ENCODE measurements around the gene PHC2. TPM values are rescaled to one million over a fixed set of nuclear protein-coding genes. Genes with fewer than 3 reads are reported as not detected.
A peak's percentile ranks its signal among the peaks of the same experiment; 100 is the strongest.

The PHC2 gene
- total RNA-seq, 1 experiment from 2014 or later = 61.7 TPM

DNA sequence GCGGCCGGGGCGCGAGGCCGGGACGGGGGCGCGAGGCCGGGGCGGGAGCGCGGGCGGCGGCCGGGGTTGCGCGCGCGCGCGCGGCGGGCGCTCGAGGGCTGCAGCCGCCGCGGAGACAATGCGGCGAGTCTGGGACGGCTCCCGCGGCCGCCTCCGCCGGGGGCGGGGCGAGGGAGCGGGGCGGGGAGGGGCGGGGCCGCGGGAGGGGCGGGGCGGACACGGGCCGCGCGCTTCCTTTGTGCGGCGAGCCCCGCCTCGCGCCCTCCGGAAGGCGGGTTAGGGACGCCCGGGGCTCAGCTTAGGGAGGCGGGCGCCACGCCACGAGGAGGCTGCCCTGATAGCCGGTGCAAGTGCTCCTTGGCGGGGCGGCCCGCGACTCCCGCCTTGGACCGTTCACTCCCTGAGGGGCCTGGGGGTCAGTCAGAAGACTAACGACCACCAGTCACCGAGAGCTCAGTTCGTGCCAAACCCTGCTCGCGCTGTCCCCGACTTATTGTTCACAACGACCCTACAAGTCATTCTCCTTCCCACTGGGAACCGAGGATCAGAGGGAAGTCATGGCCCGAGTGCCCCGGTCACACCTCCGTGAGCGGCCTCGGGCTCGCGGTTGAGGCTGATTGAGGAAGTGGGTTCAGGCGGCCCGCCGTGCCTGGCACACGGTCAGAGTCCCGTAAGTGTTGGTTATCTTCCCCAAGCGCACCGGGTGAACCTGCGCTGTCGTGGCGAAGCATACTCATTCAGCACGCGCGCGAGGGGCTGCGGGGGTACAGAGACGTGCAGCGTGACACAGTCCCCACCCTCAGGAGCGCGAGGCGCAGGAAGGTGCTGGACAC is 80.9 kb downstream of the PHC2 start:
- peak; percentile 75 for DNase-seq (ENCODE audit: low read depth, low spot score)
- in situ Hi-C loops (cut with HindIII; ENCODE audit: low pct_unique_long_range_greater_than_20kb, low sequenced_read_pairs) = no loop called here

DNA sequence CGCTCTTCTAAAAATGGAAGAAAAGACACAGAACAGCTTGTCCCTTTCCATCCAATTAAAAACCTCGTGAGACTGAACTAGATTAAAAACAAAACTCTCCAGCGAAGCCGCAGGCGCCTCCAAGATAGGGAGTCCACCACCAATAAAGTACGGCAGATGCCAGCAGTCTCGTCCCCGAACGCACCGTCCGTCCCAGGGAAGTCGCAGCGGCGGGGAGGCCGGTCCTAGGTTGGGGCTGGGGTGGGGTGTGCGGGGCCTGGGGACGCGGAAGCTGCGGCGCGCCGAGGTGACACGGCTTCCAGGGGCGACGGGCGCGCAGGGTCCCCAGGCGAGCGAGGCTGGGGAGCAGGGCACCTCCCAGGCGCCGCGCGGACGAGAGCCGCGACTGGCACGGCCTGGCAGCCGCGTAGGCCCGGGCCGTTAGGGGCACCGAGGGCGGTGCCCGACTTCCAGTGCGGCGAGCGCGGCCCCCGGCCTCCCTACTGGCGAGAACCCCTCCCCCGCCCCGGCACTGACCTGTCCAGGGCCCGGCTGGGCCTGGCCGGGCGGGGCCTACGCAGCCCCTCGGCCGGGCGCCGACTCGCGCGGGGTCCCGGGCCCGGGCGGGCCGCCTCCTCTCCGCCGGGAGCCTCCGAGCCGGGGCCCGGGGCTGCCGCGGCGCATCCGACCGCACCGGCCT is 81.7 kb downstream of the PHC2 start:
- peak; percentile 38 for DNase-seq (ENCODE audit: low read depth, low spot score)
- in situ Hi-C loops (cut with HindIII; ENCODE audit: low pct_unique_long_range_greater_than_20kb, low sequenced_read_pairs) = no loop called here

DNA sequence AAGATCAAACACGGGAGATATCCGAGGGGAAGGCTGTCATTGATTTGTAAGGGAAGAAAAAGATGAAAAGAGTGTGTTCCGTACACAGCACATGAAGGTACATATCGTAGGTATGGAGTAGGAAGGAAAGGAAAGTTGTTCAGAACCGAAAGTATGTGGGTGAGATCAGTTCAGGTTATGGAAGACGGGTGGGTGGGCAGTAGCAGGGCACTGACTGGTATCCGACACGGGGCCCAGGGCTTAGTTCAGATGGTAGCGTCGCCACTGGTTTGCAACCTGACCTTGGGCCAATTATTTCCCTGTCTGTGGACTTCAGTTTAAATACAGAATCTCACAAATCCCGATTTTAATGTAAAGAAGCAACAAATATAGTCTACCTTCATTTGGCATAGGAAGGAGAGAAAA is 82.2 kb downstream of the PHC2 start:
- no peak for DNase-seq (ENCODE audit: low read depth, low spot score)
- in situ Hi-C loops (cut with HindIII; ENCODE audit: low pct_unique_long_range_greater_than_20kb, low sequenced_read_pairs) = no loop called here

DNA sequence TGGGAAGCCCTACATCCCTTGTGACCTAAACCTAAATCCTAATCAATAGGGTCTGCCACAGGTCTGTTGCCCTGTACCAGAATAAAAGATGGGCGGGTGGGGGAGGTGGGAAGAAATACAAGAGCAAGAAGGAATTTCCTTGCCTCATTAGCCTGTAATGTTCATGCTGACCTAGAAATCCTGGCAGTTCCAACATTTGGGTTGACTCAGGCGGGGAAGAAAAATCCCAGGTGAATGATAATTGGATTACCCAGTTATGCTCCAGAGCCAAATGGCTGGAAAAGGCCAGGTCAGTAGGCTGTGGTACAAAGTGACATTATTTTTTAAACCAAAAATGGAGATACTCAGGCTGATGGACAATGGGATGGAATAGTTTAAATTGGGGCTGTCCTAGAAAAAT is 82.7 kb downstream of the PHC2 start:
- in situ Hi-C loops (cut with HindIII; ENCODE audit: low pct_unique_long_range_greater_than_20kb, low sequenced_read_pairs) = no loop called here
- DNase-seq (ENCODE audit: low read depth, low spot score) = no peak

DNA sequence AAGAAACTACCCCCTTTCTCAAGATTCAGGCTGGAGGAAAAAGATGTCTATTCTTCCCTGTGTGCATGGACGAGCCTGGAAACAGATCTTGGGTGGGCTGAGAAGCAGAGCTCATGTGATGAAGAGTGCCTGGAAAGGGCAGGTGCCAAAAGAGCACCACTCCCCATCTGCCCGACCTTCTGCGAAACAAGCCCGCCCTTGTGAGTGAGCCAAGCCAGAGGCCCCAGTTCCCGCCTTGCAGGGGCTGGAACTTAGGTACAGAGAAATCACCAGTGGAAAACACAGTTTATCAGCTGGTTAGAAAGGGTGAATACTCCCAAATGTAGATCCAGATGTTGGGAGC is 83.3 kb downstream of the PHC2 start:
- peak; percentile 44 for DNase-seq (ENCODE audit: low read depth, low spot score)
- in situ Hi-C loops (cut with HindIII; ENCODE audit: low pct_unique_long_range_greater_than_20kb, low sequenced_read_pairs) = no loop called here

DNA sequence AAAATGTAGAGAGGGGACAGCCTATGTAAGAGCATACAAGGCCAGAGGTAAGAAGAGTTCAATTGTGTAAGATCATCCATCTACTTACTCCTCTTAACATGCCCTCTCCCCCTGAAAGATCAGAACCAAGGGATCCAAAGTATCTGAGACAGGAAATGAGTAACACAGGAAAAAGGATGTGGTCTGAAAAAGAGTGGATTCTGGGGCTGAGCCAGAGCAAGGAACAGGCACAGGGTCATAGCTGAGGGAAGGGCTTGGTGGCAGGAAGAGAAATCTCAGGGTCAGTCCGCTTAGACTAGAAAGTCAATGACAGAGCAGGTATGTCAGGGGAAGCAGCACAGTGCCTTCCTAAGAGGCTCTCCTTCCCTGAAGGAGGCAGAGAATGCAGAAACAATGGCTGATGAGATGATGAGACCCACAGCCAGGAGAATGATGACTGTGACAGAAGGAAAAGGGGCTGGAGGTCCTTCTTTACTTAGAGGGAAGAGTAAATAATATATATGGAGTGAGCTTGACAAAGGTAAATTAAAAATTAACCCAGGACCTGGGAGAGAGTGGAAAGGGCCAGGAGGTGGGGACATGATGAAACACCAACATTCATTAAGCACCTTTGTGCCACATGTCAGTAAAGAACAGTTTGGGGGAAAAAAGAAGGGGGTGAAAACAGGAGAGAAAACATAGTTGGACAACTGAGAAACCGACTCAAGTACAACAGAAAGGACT is 83.8 kb downstream of the PHC2 start:
- peak; percentile 69 for DNase-seq (ENCODE audit: low read depth, low spot score)
- in situ Hi-C loops (cut with HindIII; ENCODE audit: low pct_unique_long_range_greater_than_20kb, low sequenced_read_pairs) = no loop called here

DNA sequence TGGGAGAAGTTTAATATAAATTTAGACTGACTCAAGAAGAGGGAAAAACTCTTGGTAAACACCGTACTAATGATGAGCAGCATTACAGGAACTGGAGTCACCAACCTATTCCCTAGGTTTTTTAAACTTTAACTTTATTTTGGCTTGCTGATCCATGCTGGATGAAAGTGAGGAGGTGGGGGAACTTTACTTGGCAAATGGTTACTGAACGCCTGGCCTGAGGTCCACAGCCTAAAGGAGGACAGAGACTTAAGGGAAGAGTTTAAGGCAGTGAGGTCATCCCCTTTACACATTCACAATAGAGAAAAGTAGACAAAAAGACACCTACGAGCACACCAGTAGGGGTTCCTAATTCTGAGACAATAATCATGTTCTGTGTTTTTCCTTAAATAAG is 84.4 kb downstream of the PHC2 start:
- no peak for DNase-seq (ENCODE audit: low read depth, low spot score)
- in situ Hi-C loops (cut with HindIII; ENCODE audit: low pct_unique_long_range_greater_than_20kb, low sequenced_read_pairs) = no loop called here

DNA sequence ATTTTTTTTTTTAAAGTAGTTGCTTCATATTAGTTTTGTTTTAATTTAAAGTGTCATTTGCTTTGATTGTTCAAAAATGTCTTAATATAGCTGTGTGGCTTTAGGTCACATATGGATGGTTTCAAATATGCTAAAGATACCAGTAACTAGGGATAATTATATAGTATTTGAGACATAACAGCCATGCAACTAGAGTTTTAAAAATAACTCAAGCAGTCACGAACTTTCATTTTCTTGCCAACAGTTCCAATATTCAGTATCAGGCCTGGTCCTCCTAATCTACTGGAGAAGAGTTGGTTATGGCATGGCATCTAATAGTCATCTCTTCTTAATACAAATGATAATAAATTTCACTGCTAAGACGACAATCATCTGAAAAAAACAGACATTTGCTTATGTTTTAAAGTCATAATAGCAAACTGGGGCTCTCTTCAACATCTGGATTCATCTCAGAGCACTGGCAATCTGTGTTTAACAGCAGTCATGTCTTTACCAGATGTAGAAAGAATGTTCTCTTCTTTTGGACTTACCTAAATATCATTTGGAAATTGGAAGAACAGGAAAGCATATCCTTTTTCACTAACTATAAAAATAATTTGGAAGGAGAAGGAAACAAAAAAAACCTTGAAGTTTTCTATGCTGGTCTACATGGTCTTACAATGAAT is 85.9 kb downstream of the PHC2 start:
- in situ Hi-C loops (cut with HindIII; ENCODE audit: low pct_unique_long_range_greater_than_20kb, low sequenced_read_pairs) = no loop called here
- DNase-seq (ENCODE audit: low read depth, low spot score) = no peak

DNA sequence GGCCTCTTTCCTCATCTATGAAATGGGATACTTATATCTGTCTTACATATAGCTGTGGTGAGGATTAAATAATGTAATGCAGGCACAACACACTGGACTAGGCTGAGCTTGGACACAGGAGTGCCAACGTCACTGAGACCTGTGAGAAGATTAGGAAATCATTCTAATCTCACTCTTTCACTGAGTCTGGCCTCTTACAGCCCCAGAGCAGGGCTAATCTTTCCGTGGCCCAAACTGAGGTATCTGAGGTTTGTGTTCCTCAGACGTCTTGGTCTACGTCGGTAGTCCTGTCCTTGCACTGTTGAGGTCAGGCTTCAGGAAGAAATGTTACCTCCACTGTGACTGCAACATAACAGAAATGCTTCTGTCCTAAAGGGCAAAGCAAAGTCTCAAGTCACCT is 87.4 kb downstream of the PHC2 start:
- in situ Hi-C loops (cut with HindIII; ENCODE audit: low pct_unique_long_range_greater_than_20kb, low sequenced_read_pairs) = no loop called here
- DNase-seq (ENCODE audit: low read depth, low spot score) = no peak

DNA sequence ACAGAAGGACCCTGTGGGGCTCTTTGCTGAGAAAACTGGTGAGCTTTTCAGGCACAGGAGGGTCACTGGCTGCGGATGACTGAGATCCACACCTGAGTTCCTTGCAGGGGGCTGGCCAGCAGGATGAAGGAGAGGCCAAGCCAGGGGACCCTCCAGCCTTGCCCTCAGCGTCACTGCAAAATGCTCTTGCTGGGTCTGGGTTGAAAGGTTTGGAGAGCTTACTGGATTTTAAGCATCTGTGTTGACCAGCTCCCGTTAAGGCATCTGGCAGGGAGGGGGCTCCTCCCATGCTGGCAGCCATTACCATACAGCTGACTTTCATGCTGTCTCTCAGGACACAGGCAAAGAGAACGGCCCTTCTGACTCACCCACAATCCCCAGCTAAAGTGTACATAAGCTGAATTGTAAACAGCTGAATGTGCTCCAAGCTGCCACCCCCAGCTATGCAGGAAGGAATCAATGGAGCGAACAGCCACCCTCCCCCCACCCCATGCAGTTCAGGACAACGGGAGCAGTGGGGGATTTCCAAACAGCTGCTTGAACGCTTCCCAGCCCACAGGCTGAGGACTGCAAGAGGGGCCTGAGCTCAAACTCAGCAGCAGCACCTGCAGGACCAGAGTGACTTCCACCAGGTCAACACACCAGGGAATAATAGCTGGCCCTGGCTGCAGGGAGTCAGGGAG is 88.7 kb downstream of the PHC2 start:
- DNase-seq (ENCODE audit: low read depth, low spot score) = peak; percentile 30
- in situ Hi-C loops (cut with HindIII; ENCODE audit: low pct_unique_long_range_greater_than_20kb, low sequenced_read_pairs) = no loop called here

DNA sequence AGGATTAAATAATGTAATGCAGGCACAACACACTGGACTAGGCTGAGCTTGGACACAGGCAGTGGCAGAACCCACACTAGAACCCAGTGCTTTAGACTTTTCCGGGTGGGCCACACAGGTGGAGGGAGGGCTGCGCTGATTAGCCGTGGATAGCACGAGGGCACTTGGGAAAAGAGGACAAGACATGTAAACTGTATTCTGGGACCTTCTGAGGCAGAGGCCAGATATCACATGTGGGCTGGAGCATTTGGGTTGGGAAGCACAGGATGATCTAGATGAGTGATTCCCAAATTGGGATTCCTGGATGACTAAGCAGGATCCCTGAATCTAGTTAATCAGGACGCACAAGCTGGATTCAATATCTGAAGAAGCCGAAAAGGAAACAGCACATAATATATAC is 89.7 kb downstream of the PHC2 start:
- DNase-seq (ENCODE audit: low read depth, low spot score) = no peak

DNA sequence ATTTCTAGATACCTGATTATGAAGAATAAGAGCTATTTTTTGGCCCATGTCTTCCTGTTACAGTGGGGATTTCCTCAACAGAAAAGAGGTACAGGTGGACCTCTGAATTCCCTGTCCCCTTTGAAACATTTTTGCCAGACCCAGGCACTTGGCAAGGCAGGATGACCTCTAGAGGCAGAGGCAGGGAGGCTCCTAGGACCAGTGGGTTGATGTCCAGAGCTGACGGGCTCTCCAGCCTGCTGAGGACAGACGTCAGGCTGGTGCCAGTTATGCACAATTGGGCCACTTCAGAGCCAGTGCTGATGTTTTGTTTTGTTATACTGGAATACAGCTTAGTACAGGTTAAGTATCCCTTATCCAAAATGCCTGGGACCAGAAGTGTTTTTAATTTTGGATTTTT is 91.5 kb downstream of the PHC2 start:
- in situ Hi-C loops (cut with HindIII; ENCODE audit: low pct_unique_long_range_greater_than_20kb, low sequenced_read_pairs) = no loop called here
- DNase-seq (ENCODE audit: low read depth, low spot score) = no peak

More for the DNA sequence above, 89.7 kb downstream of the PHC2 start:
- in situ Hi-C loops (cut with HindIII; ENCODE audit: low pct_unique_long_range_greater_than_20kb, low sequenced_read_pairs) = no loop called here

DNA sequence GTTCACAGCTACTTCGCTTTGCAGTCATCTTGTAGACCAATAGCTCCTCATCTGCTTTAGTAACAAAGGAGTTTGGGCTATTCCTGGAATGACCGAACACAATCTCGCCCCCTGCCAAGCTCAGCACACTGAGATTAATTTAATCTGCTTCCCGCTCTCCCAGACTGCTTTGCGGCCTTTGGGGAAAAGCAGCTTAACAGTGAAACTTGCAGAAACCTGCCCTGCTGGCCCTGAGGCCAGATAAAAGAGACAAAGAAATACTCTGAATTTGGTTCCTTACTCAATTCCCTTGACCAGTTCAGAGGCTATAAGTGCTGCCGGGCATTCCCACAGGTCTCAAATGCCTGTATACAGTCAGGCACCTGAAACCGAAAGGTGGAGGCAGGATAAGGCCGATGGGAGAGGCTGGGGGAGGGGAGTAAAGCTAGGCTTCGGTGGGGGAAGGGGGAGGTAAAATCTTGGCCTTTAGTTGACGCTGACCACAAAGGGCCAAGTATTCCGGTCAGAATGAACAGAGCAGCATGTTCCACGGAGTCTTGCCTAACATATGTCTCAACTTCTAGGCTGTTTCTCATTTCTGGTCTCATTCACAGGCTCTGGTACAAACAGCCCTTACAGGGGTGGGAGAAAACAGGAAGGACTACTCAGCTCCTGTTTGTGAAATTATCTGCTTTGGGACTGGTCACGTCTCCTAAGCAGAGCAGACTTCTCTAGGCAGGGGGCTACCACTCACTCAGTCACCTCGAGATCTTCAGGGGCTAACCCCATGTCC is 92.3 kb downstream of the PHC2 start:
- in situ Hi-C loops (cut with HindIII; ENCODE audit: low pct_unique_long_range_greater_than_20kb, low sequenced_read_pairs) = no loop called here

DNA sequence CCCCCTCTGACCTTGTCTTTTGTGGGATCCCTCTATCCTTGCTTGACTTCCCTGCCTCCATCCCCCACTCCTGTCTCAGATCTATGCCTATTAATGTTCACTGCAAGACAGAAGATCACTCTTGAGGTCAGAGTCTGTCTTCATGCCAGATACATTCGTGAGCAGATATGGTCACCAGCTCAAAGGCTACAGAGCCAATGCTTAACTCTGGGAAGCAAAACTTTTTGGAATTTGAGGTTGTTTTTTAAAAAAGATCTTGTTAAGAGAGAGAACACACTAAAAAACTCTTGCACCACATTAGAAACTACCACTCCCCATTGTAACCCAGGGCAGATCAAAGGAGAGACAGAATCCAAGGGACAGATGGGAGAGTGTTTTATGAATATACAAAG is 92.9 kb downstream of the PHC2 start:
- DNase-seq (ENCODE audit: low read depth, low spot score) = no peak
- in situ Hi-C loops (cut with HindIII; ENCODE audit: low pct_unique_long_range_greater_than_20kb, low sequenced_read_pairs) = no loop called here

More for the DNA sequence above, 92.3 kb downstream of the PHC2 start:
- peak; percentile 51 for DNase-seq (ENCODE audit: low read depth, low spot score)

DNA sequence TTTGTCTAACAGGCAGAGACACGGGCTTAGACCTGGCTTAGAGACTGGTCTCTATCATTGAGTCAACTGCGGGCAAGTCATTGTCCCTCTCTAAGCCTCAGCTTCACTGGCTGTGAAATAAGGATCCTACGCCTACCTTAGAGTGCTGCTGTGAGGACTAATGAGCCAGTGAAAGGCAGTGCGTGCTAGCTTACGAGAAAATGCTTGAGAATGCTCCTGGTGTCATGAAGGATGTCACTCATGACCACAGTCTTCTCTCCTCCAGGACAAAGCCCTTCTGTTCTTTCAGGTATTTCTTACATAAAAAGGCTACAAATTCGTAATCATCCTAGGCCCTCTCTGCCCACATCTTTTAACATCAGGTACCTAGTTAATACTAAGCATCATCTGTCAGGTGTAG is 93.5 kb downstream of the PHC2 start:
- peak; percentile 36 for DNase-seq (ENCODE audit: low read depth, low spot score)
- in situ Hi-C loops (cut with HindIII; ENCODE audit: low pct_unique_long_range_greater_than_20kb, low sequenced_read_pairs) = no loop called here

DNA sequence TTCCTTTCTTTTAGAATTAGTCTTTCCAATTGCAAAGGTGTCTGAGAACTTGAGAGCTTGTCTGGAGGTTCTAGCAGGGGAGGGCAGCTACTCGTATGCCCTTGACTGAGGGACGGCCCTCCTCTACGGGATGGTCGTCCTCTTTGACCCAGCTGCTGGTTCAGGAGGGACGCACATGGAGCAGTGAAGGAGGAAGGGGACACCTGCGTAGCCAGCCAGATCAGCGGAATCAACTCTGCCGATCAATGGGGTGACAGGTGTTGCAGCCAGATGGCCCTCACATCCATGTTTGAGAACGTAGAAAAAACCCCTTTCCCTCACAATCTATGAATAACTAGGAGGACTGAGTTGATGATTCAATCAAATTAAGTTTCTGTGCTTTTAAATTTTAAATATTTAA is 94.3 kb downstream of the PHC2 start:
- no peak for DNase-seq (ENCODE audit: low read depth, low spot score)
- in situ Hi-C loops (cut with HindIII; ENCODE audit: low pct_unique_long_range_greater_than_20kb, low sequenced_read_pairs) = no loop called here

DNA sequence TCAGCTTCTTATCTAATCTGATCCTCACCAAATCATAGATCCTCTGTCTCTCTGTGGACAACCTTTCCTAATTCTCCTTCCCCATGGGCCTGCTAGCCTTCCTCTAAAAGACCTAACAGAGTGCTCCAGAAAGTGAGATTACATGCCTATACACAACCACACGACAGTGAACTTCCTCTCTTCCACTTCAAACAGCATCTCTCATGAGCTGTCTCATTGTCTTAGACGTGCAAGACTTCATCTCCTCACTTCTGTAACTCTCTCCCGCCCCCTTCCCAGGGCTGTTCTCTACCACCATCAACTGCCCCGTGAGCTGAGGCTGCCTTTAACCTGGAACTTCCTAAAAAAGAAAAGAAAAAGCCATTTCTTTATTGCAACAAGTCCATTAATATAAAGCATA is 95.9 kb downstream of the PHC2 start:
- in situ Hi-C loops (cut with HindIII; ENCODE audit: low pct_unique_long_range_greater_than_20kb, low sequenced_read_pairs) = no loop called here
- no peak for DNase-seq (ENCODE audit: low read depth, low spot score)
